ENCODE data around the gene RASGRF1.
A peak's percentile ranks its signal among the peaks of the same experiment; 100 is the strongest.

RASGRF1 gene

GRCh38 chr15:78921517-78921916 lies 169.1 kb downstream of the RASGRF1 start:
- TF ChIP-seq, protein P1, sequence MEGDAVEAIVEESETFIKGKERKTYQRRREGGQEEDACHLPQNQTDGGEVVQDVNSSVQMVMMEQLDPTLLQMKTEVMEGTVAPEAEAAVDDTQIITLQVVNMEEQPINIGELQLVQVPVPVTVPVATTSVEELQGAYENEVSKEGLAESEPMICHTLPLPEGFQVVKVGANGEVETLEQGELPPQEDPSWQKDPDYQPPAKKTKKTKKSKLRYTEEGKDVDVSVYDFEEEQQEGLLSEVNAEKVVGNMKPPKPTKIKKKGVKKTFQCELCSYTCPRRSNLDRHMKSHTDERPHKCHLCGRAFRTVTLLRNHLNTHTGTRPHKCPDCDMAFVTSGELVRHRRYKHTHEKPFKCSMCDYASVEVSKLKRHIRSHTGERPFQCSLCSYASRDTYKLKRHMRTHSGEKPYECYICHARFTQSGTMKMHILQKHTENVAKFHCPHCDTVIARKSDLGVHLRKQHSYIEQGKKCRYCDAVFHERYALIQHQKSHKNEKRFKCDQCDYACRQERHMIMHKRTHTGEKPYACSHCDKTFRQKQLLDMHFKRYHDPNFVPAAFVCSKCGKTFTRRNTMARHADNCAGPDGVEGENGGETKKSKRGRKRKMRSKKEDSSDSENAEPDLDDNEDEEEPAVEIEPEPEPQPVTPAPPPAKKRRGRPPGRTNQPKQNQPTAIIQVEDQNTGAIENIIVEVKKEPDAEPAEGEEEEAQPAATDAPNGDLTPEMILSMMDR (IDR thresholded peaks at IDR 0.05; ENCODE audit: low read depth, low read length, missing control alignments), result no peak
- no peak overlapping the region for H3K4me3 ChIP-seq (ENCODE audit: low read depth, low read length)
- no peak for DNase-seq (ENCODE audit: low read depth)

- TF ChIP-seq, protein P1 (IDR thresholded peaks at IDR 0.05; ENCODE audit: low read depth, low read length, missing control alignments), result no peak
- no peak for DNase-seq (ENCODE audit: low read depth)
- no peak overlapping the region for H3K4me3 ChIP-seq (ENCODE audit: low read depth, low read length)
Observed at GRCh38 chr15:78917888-78918287, 172.7 kb downstream of the RASGRF1 start.

GRCh38 chr15:78916088-78916487 lies 174.5 kb downstream of the RASGRF1 start:
- TF ChIP-seq, protein P1 (IDR thresholded peaks at IDR 0.05; ENCODE audit: low read depth, low read length, missing control alignments), result no peak
- no peak for DNase-seq (ENCODE audit: low read depth)

GRCh38 chr15:78915341-78916087 lies 175.1 kb downstream of the RASGRF1 start:
- no peak overlapping the region for H3K4me3 ChIP-seq (ENCODE audit: low read depth, low read length)
- TF ChIP-seq, protein P1 (IDR thresholded peaks at IDR 0.05; ENCODE audit: low read depth, low read length, missing control alignments), result no peak
- no peak for DNase-seq (ENCODE audit: low read depth)

More at GRCh38 chr15:78916088-78916487, 174.5 kb downstream of the RASGRF1 start:
- no peak overlapping the region for H3K4me3 ChIP-seq (ENCODE audit: low read depth, low read length)

DNA sequence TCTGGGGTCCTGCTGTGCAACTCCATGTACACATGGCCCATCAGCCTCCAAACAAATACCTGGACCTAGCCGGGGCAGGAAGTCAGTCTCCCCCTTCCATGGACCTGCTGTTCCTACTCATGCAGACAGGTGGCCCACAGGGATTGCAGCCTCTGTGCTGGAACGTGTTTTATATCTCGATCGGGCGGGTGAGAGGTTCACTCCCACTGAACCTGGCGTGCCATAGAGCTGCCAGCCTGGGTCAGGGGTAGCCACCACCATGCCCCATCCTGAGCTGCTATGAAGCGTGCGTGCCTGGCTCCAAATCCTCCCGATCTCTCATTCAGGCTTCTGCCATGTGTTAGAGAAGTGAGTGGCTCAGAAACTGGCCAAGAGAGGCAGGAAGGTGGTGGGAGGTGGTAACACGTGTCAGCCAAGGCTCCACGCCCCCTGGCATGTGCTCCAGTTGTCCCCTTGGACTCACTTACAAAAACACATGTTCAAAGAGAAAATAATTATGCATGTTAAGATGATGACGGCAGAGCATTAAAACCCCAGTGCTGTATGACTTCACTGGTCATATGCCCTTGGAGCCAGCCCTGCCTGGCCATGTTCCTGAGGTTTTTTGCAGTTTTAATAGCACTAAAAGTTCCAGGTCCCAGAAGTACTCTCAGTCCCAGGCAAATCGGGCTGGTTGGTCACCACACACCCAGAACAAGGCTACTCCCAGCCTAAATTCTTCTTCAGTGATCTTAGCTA lies 176.4 kb downstream of the RASGRF1 start:
- TF ChIP-seq, protein P1 (IDR thresholded peaks at IDR 0.05; ENCODE audit: low read depth, low read length, missing control alignments), result peak; percentile 20
- no peak for DNase-seq (ENCODE audit: low read depth)
- no peak overlapping the region for H3K4me3 ChIP-seq (ENCODE audit: low read depth, low read length)

DNA sequence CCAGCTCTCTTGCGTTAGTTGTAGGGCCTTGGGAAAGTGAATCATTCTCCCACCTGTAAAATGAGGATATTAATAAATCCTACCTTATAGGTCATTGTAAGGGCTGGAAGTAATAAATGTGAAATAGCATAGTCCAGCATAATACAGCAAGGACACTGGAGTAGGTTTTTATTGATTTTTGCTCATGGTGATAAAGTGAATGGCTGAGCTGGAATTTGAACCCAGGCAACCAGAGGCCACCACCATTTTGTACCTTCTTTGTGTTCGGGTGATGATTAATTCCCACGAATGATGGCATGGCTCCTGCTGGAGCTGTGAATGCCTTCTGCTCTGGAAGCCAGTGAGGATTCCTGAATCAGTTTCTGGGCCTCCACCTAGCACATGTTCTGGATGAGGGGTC lies 177.6 kb downstream of the RASGRF1 start:
- no peak overlapping the region for H3K4me3 ChIP-seq (ENCODE audit: low read depth, low read length)
- TF ChIP-seq, protein P1 (IDR thresholded peaks at IDR 0.05; ENCODE audit: low read depth, low read length, missing control alignments), result no peak
- DNase-seq (ENCODE audit: low read depth), result no peak

Data from GM12864 (cell line).